GM19099 (cell line): ENCODE measurements around the gene CREB3.

Experiments used
- POLR2A ChIP-seq: IDR thresholded peaks from 3 replicates; pipeline ENCODE4 v1.6.1; 2011; ENCODE audit warnings: low read depth; ENCODE audit not compliant: insufficient read length; ENCODE audit errors: extremely low read depth

CREB3 gene

GRCh38 chr9:35763181-35763580, 30.7 kb downstream of the CREB3 start:
- no peak for TF ChIP-seq POLR2A

- no peak for TF ChIP-seq POLR2A
Observed at GRCh38 chr9:35763803-35764202, 31.3 kb downstream of the CREB3 start.

GRCh38 chr9:35766997-35767396, 34.5 kb downstream of the CREB3 start:
- no peak for TF ChIP-seq POLR2A

GRCh38 chr9:35767458-35767857, 35.0 kb downstream of the CREB3 start:
- TF ChIP-seq POLR2A, result no peak

GRCh38 chr9:35769763-35770162, 37.3 kb downstream of the CREB3 start:
- TF ChIP-seq POLR2A, result no peak

GRCh38 chr9:35771075-35771433, 38.6 kb downstream of the CREB3 start:
- TF ChIP-seq POLR2A, result no peak

- no peak for TF ChIP-seq POLR2A
Observed at GRCh38 chr9:35771534-35771933, 39.1 kb downstream of the CREB3 start.

GRCh38 chr9:35771943-35772342, 39.5 kb downstream of the CREB3 start:
- TF ChIP-seq POLR2A, result no peak

GRCh38 chr9:35774907-35775635, 42.6 kb downstream of the CREB3 start:
- no peak for TF ChIP-seq POLR2A

- TF ChIP-seq POLR2A, result no peak
Observed at GRCh38 chr9:35776018-35776417, 43.6 kb downstream of the CREB3 start.

GRCh38 chr9:35778496-35778895, 46.0 kb downstream of the CREB3 start:
- no peak for TF ChIP-seq POLR2A

GRCh38 chr9:35781066-35781465, 48.6 kb downstream of the CREB3 start:
- no peak for TF ChIP-seq POLR2A

GRCh38 chr9:35783418-35783817, 51.0 kb downstream of the CREB3 start:
- TF ChIP-seq POLR2A, result no peak
